Upper lobe of left lung (tissue), 6 donors: ENCODE data around the gene CD248. TPM values are rescaled to one million over a fixed set of nuclear protein-coding genes. Genes with fewer than 3 reads are reported as not detected.

Experiments
- ATAC-seq, 2 donors: fragments of 200-7000 bp; cut with Tn5 transposase; one replicate each; pipeline ENCODE4 v1.9.1; 2022; ENCODE audit warnings: mild to moderate bottlenecking in 2 of 2, moderate library complexity in 2 of 2; ENCODE audit not compliant: low FRiP score in 2 of 2
- DNase-seq, 2 donors: peaks; one replicate each; pipeline ENCODE4 v3.0.0-alpha.2; 2019 to 2020
- H3K27ac ChIP-seq, 4 donors: fragments of 200-600 bp; sonication (generic); one replicate each; pipeline ENCODE4 v1.5.1; 2016 to 2019
- H3K27me3 ChIP-seq, 4 donors: fragments of 200-600 bp; sonication (generic); one replicate each; pipeline ENCODE4 v1.5.1; 2017 to 2019
- H3K36me3 ChIP-seq, 4 donors: fragments of 200-600 bp; sonication (generic); one replicate each; pipeline ENCODE4 v1.5.1; 2016 to 2019
- H3K4me1 ChIP-seq, 4 donors: fragments of 200-600 bp; sonication (generic); one replicate each; pipeline ENCODE4 v1.5.1; 2018 to 2019
- H3K4me3 ChIP-seq, 4 donors: fragments of 200-600 bp; sonication (generic); one replicate each; pipeline ENCODE4 v1.5.1; 2017 to 2019; ENCODE audit warnings: mild to moderate bottlenecking in 2 of 4, moderate library complexity in 1 of 4
- H3K9me3 ChIP-seq, 4 donors: fragments of 200-600 bp; sonication (generic); one replicate each; pipeline ENCODE4 v1.5.1; 2018 to 2019
- EP300 ChIP-seq, 4 donors: sonication (generic); formaldehyde crosslinking; IDR thresholded peaks; one replicate each; pipeline ENCODE4 v1.5.1; 2017; ENCODE audit warnings: antibody characterized with exemption in 4 of 4, control low read depth in 2 of 4
- POLR2A ChIP-seq, 4 donors: fragments of 450-650 bp; IDR thresholded peaks; one replicate each; pipeline ENCODE4 v1.5.1; 2016 to 2017; ENCODE audit warnings: antibody characterized with exemption in 4 of 4, mild to moderate bottlenecking in 2 of 4
- POLR2AphosphoS5 ChIP-seq, 2 donors: sonication (generic); formaldehyde crosslinking; IDR thresholded peaks; one replicate each; pipeline ENCODE4 v1.5.1; 2017; ENCODE audit warnings: antibody characterized with exemption in 2 of 2
- WGBS, 2 donors: methylation state at CpG; one replicate each; pipeline ENCODE4 v1.1.5; 2017 to 2018; 5-methylcytosine and 5-hydroxymethylcytosine counted together
- total RNA-seq, 6 donors: library from RNA; depleted of rRNA in 4 of 6; stranded (reverse); fragments of >200 nt in 4 of 6; gene quantifications; one replicate each; pipeline versions ENCODE4 v1.1.0 to v1.2.1, GENCODE V29; 2016 to 2021
- TF ChIP-seq, protein P1 (sequence below), 6 experiments: fragments of 450-650 bp in 4 of 6; fragments of 200-600 bp in 2 of 6; sonication (generic) in 2 of 6; IDR thresholded peaks; one replicate each; pipeline ENCODE4 v1.5.1; 2016 to 2019; ENCODE audit warnings: antibody characterized with exemption in 6 of 6
- donor health status: DM: no; HTN: no; CAD: no; lungs with moderate emphysema.
- donor health status: DM: no; HTN: yes; CAD: no; lungs with severe emphysema.

Gene CD248
- total RNA-seq, 6 donors from 2014 or later, result 0.59 to 85.6 (median 6.5) TPM

GRCh38 chr11:66314561-66315497 lies 2.0 kb downstream of the CD248 start:
- ATAC-seq, result no peak
- H3K4me3 ChIP-seq, result peak overlapping the region in 1 of 4 donors; percentile 71
- no peaks in the 10 kb centered on the region for H3K9me3 ChIP-seq
- no peaks in the 10 kb centered on the region for H3K27me3 ChIP-seq
- H3K36me3 ChIP-seq, result no peaks in the 10 kb centered on the region
- H3K4me1 ChIP-seq, result peaks cover 35 to 44% (median 39%) of the 10 kb centered on the region in 4 donors
- 79 to 88% methylated on average over 13 to 16 of the region's 17 CpGs for WGBS, 2 donors
- peak overlapping the region; percentile 0 to 86 (median 85) for H3K27ac ChIP-seq
- DNase-seq, result peak in 1 of 2 donors; percentile 60
- TF ChIP-seq, protein P1, sequence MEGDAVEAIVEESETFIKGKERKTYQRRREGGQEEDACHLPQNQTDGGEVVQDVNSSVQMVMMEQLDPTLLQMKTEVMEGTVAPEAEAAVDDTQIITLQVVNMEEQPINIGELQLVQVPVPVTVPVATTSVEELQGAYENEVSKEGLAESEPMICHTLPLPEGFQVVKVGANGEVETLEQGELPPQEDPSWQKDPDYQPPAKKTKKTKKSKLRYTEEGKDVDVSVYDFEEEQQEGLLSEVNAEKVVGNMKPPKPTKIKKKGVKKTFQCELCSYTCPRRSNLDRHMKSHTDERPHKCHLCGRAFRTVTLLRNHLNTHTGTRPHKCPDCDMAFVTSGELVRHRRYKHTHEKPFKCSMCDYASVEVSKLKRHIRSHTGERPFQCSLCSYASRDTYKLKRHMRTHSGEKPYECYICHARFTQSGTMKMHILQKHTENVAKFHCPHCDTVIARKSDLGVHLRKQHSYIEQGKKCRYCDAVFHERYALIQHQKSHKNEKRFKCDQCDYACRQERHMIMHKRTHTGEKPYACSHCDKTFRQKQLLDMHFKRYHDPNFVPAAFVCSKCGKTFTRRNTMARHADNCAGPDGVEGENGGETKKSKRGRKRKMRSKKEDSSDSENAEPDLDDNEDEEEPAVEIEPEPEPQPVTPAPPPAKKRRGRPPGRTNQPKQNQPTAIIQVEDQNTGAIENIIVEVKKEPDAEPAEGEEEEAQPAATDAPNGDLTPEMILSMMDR (IDR thresholded peaks at IDR 0.05), result no peak
- TF ChIP-seq EP300 (IDR thresholded peaks at IDR 0.05) (no peak), POLR2A (IDR thresholded peaks at IDR 0.05) (no peak), POLR2AphosphoS5 (IDR thresholded peaks at IDR 0.05) (no peak)

GRCh38 chr11:66314186-66314501 lies 2.7 kb downstream of the CD248 start:
- no peaks in the 10 kb centered on the region for H3K9me3 ChIP-seq
- WGBS, 2 donors, result 78 to 87% methylated on average over 1 of the region's 1 CpG
- DNase-seq (no peak), ATAC-seq (no peak)
- no peaks in the 10 kb centered on the region for H3K36me3 ChIP-seq
- peak overlapping the region; percentile 82 to 86 (median 85) for H3K27ac ChIP-seq
- no peaks in the 10 kb centered on the region for H3K27me3 ChIP-seq
- H3K4me1 ChIP-seq, result peaks cover 35 to 44% (median 39%) of the 10 kb centered on the region in 4 donors
- no peak for TF ChIP-seq POLR2AphosphoS5 (IDR thresholded peaks at IDR 0.05)
- no peak for TF ChIP-seq EP300 (IDR thresholded peaks at IDR 0.05)
- no peak for TF ChIP-seq POLR2A (IDR thresholded peaks at IDR 0.05)
- TF ChIP-seq, protein P1 (IDR thresholded peaks at IDR 0.05), result no peak
- peak overlapping the region in 1 of 4 donors; percentile 71 for H3K4me3 ChIP-seq

DNA sequence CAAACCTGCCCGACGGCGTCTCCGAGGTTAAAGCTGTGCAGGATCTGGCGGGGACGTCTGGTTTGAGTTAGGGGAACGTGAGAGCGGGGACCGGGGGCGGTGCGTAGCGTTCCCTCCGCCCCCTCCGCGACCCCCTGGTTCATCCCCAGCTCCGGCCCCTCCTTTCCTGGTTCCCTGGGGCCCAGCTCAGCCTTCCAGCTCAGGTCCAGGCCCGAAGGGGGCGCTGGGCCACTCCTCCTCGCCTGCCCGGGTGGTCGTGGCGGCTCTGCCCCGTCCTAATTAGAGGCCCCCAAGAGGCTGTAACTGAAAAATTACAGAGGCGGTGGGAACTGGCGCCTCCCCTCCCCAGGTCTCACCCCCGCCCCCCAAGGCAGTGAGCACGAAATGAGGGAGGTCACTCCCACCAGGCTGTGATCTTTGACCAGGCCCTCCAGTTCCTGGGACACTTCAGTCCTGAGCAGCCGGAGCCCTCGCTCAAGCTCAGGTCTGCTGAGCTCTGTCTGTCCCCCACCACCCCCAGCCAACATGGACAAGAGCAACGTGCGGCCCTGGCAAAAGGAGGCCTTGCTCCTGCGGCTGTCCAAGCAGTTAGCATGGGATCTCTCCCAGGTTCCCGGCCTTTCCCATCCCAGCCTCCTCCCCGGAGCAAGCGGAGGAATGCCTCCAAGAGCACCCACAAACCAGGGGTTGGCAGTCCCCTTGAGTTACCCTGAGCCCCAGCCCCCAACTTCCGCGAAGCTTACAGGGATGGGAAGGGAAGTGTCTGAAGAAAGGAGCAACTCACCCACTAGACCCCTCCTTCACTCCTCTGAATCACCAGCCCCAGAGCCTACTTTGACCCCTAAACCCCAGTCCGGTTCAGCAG lies 3.3 kb downstream of the CD248 start:
- TF ChIP-seq EP300 (IDR thresholded peaks at IDR 0.05) (no peak), POLR2AphosphoS5 (IDR thresholded peaks at IDR 0.05) (no peak), POLR2A (IDR thresholded peaks at IDR 0.05) (no peak)
- TF ChIP-seq, protein P1 (IDR thresholded peaks at IDR 0.05), result no peak
- Histone ChIP-seq H3K4me1 (peaks cover 32 to 40% (median 35%) of the 10 kb centered on the region in 4 donors), H3K27me3 (no peaks in the 10 kb centered on the region), H3K4me3 (peak overlapping the region in 3 of 4 donors; percentile 54 to 71 (median 62)), H3K9me3 (no peaks in the 10 kb centered on the region), H3K27ac (peak overlapping the region; percentile 82 to 86 (median 85)), H3K36me3 (no peaks in the 10 kb centered on the region)
- ATAC-seq (peak in 1 of 2 donors; percentile 0), DNase-seq (peak in 1 of 2 donors; percentile 86)
- 43 to 49% methylated on average over 10 to 36 of the region's 38 CpGs for WGBS, 2 donors

- WGBS, 2 donors, result 0 to 3% methylated on average over 4 to 44 of the region's 52 CpGs
- Histone ChIP-seq H3K4me3 (peak overlapping the region; percentile 54 to 72 (median 66)), H3K9me3 (no peaks in the 10 kb centered on the region), H3K36me3 (no peaks in the 10 kb centered on the region), H3K27me3 (no peaks in the 10 kb centered on the region), H3K27ac (peak overlapping the region; percentile 82 to 90 (median 86)), H3K4me1 (peaks cover 24 to 32% (median 26%) of the 10 kb centered on the region in 4 donors)
- TF ChIP-seq EP300 (IDR thresholded peaks at IDR 0.05) (no peak), POLR2A (IDR thresholded peaks at IDR 0.05) (peak in 1 of 4 donors; percentile 47), POLR2AphosphoS5 (IDR thresholded peaks at IDR 0.05) (peak; percentile 6 to 55)
- TF ChIP-seq, protein P1 (IDR thresholded peaks at IDR 0.05), result no peak
- peak; percentile 99 to 100 for DNase-seq
- ATAC-seq, result peak; percentile 91 to 96
These were observed 4.1 kb downstream of the CD248 start for GRCh38 chr11:66312549-66313320.
